Astrocyte (in vitro differentiated cells and primary cell): Measurements from ENCODE around the gene LTB.

Experiments
- CTCF ChIP-seq: IDR thresholded peaks from 2 replicates; pipeline ENCODE4 v1.5.1; 2011; ENCODE audit warnings: low read depth, mild to moderate bottlenecking, inconsistent platforms, low read length, moderate library complexity; ENCODE audit not compliant: insufficient read depth
- EZH2 ChIP-seq: IDR thresholded peaks from 2 replicates; pipeline ENCODE4 v1.6.1; 2012; ENCODE audit warnings: mild to moderate bottlenecking, low read length, inconsistent platforms; ENCODE audit not compliant: insufficient read depth

GRCh38 chr6:31530659-31531058 lies 51.6 kb downstream of the LTB start:
- TF ChIP-seq CTCF (no peak), EZH2 (no peak)
